Neuronal stem cell (in vitro differentiated cells): ENCODE results near the gene SLC35F5.
"Not testable (repeated sequence)": the region's sequence is repeated elsewhere in the genome, so short reads cannot be mapped to it uniquely, and the experiment has no call there.

ENCODE experiments used
- DNase-seq: peaks from one replicate; pipeline ENCODE4 v3.0.0-alpha.2; 2013; ENCODE audit warnings: low spot score
- H2AFZ ChIP-seq: one replicate; pipeline ENCODE4 v1.6.1; 2013; ENCODE audit warnings: mild to moderate bottlenecking, low read length, inconsistent platforms
- H2AK5ac ChIP-seq: 2 replicates; pipeline ENCODE4 v1.6.1; 2013; ENCODE audit warnings: low read depth, mild to moderate bottlenecking, inconsistent platforms, low read length, moderate library complexity, mixed read lengths
- H2BK120ac ChIP-seq: 2 replicates; pipeline ENCODE4 v1.6.1; 2013; ENCODE audit warnings: low read depth, mild to moderate bottlenecking, inconsistent platforms, low read length, moderate library complexity, mixed read lengths
- H2BK12ac ChIP-seq: one replicate; pipeline ENCODE4 v1.6.1; 2013; ENCODE audit warnings: low read length, inconsistent platforms
- H2BK15ac ChIP-seq: 2 replicates; pipeline ENCODE4 v1.6.1; 2013; ENCODE audit warnings: mild to moderate bottlenecking, low read length, inconsistent platforms, mixed read lengths
- H2BK5ac ChIP-seq: one replicate; pipeline ENCODE4 v1.6.1; 2013; ENCODE audit warnings: inconsistent platforms, mild to moderate bottlenecking, low read length, moderate library complexity
- H3K14ac ChIP-seq: one replicate; pipeline ENCODE4 v1.6.1; 2013; ENCODE audit warnings: low read length, inconsistent platforms
- H3K18ac ChIP-seq: 2 replicates; pipeline ENCODE4 v1.6.1; 2013; ENCODE audit warnings: low read length, inconsistent platforms
- H3K23ac ChIP-seq: 2 replicates; pipeline ENCODE4 v1.6.1; 2013; ENCODE audit warnings: low read depth, mild to moderate bottlenecking, mixed read lengths, low read length, inconsistent platforms; ENCODE audit not compliant: poor library complexity
- H3K27ac ChIP-seq: replicated peaks from 3 replicates; pipeline ENCODE4 v1.5.1; 2013; ENCODE audit warnings: low read length, inconsistent platforms
- H3K27me3 ChIP-seq, 3 experiments: 2 replicates each; pipeline ENCODE4 v1.6.1; 2013; ENCODE audit warnings: low read length in 3 of 3, mild to moderate bottlenecking in 2 of 3, inconsistent platforms in 1 of 3, low read depth in 1 of 3, mixed read lengths in 1 of 3, moderate library complexity in 1 of 3; ENCODE audit not compliant: control insufficient read depth in 3 of 3, insufficient read depth in 3 of 3
- H3K36me3 ChIP-seq, 2 donors: replicated peaks in 1 of 2; 2 replicates each; pipeline ENCODE4 v1.6.1; 2013; ENCODE audit warnings: low read length in 2 of 2; ENCODE audit not compliant: control insufficient read depth in 2 of 2, insufficient read depth in 2 of 2
- H3K4ac ChIP-seq: 2 replicates; pipeline ENCODE4 v1.6.1; 2013; ENCODE audit warnings: inconsistent platforms, mild to moderate bottlenecking, low read length, moderate library complexity
- H3K4me1 ChIP-seq, 2 donors: 1 replicate in 1 of 2; 2 replicates in 1 of 2; pipeline ENCODE4 v1.6.1; 2013; ENCODE audit warnings: low read length in 2 of 2, low read depth in 1 of 2; ENCODE audit not compliant: control insufficient read depth in 2 of 2, insufficient read depth in 1 of 2
- H3K4me2 ChIP-seq: one replicate; pipeline ENCODE4 v1.6.1; 2013; ENCODE audit warnings: mild to moderate bottlenecking, low read length, inconsistent platforms; ENCODE audit not compliant: insufficient read depth, poor library complexity, severe bottlenecking
- H3K4me3 ChIP-seq, 2 donors: 2 replicates each; pipeline ENCODE4 v1.5.1; 2013; ENCODE audit warnings: low read length in 2 of 2, mild to moderate bottlenecking in 2 of 2, inconsistent platforms in 1 of 2, moderate library complexity in 1 of 2
- H3K79me1 ChIP-seq: one replicate; pipeline ENCODE4 v1.6.1; 2013; ENCODE audit warnings: low read depth, mild to moderate bottlenecking, inconsistent platforms, low read length, moderate library complexity
- H3K9ac ChIP-seq: one replicate; pipeline ENCODE4 v1.6.1; 2013; ENCODE audit warnings: mild to moderate bottlenecking, low read depth, low read length, inconsistent platforms; ENCODE audit not compliant: poor library complexity
- H3K9me3 ChIP-seq, 2 donors: replicated peaks in 1 of 2; 2 replicates each; pipeline versions ENCODE3 to v1.6.1; 2013; ENCODE audit warnings: low read length in 2 of 2, mild to moderate bottlenecking in 2 of 2, inconsistent platforms in 1 of 2, low read depth in 1 of 2, mixed read lengths in 1 of 2, moderate library complexity in 1 of 2; ENCODE audit not compliant: control insufficient read depth in 2 of 2, insufficient read depth in 1 of 2
- H4K8ac ChIP-seq: one replicate; pipeline ENCODE4 v1.6.1; 2013; ENCODE audit warnings: low read depth, mild to moderate bottlenecking, inconsistent platforms, low read length, moderate library complexity
- H4K91ac ChIP-seq: one replicate; pipeline ENCODE4 v1.6.1; 2013; ENCODE audit warnings: low read length, low read depth, mild to moderate bottlenecking, inconsistent platforms; ENCODE audit not compliant: poor library complexity
- WGBS, 2 donors: extraction: QIAGEN DNeasy Blood & Tissue Kit; methylation state at CpG; one replicate each; pipeline ENCODE4 v1.1.7; 2013; ENCODE audit warnings: missing lambda C conversion rate in 2 of 2, mixed read lengths in 1 of 2; ENCODE audit not compliant: insufficient read length in 2 of 2, insufficient replicate concordance in 1 of 2; ENCODE audit errors: extremely low coverage in 2 of 2; 5-methylcytosine and 5-hydroxymethylcytosine counted together

The SLC35F5 gene

DNA sequence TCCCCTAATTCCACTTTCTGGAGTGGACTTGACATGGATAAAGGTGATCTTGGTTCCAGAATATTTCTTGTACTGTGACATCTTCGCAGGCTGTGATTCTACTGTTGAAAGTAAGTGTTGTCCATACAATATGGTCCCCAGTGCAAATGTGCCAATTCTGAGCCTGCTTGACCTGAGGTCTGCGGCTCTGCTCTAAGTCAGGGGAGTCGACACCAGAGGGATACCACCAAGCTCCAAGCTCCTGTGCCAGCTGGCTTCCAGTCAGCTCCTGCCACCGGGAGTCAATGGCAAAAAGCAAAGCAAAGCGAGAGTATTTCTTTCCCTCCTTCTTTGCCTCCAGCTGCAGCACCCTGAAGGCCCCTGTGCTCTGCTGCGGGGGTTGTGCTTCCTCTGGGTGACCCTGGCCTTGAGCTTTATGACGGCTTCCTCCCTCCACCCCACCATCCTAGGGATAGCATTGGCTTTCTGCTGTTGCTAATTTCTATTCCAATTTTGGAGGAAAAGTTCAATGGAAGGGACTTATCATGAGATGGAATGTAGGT lies 50.4 kb downstream of the SLC35F5 start:
- no peak overlapping the region for H3K27ac ChIP-seq
- H3K4ac ChIP-seq: no peak overlapping the region
- H2BK12ac ChIP-seq: no peak overlapping the region
- no peaks in the 10 kb centered on the region for H3K27me3 ChIP-seq
- no peak overlapping the region for H2BK120ac ChIP-seq
- no peaks in the 10 kb centered on the region for H3K36me3 ChIP-seq
- H2AK5ac ChIP-seq: no peak overlapping the region
- H3K79me1 ChIP-seq: no peaks in the 10 kb centered on the region
- no peak overlapping the region for H2BK5ac ChIP-seq
- H2BK15ac ChIP-seq: no peak overlapping the region
- no peak overlapping the region for H3K4me2 ChIP-seq
- H4K91ac ChIP-seq: no peak overlapping the region
- no peak overlapping the region for H4K8ac ChIP-seq
- H3K4me1 ChIP-seq: peaks cover 0 to 3% of the 10 kb centered on the region in 2 donors
- H3K14ac ChIP-seq: no peak overlapping the region
- no peaks in the 10 kb centered on the region for H3K9me3 ChIP-seq
- peak overlapping the region in 1 of 2 donors; percentile 51 for H3K4me3 ChIP-seq
- H3K23ac ChIP-seq: no peak overlapping the region
- no CpG with 5 or more reads among the region's 7 CpGs for WGBS, 2 donors
- DNase-seq: no peak
- no peak overlapping the region for H2AFZ ChIP-seq
- H3K18ac ChIP-seq: no peak overlapping the region
- H3K9ac ChIP-seq: no peak overlapping the region

DNA sequence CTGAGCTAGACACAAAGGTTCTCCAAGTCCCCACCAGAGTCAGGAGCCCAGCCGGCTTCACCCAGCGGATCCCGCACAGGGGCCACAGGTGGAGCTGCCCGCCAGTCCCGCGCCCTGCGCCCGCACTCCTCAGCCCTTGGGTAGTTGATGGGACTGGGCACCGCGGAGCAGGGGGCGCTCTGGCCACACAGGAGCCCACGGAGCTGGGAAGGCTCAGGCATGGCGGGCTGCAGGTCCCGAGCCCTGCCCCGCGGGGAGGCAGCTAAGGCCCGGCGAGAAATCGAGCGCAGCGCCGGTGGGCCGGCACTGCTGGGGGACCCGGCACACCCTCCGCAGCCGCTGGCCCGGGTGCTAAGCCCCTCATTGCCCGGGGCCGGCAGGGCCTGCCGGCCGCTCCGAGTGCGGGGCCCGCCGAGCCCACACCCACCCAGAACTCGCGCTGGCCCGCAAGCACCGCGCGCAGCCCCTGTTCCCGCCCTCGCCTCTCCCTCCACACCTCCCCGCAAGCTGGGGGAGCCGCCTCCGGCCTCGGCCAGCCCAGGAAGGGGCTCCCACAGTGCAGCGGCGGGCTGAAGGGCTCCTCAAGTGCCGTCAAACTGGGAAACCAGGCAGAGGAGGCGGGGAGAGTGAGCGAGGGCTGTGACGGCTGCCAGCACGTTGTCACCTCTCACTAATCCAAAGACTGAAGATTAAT lies 52.0 kb downstream of the SLC35F5 start:
- H2BK12ac ChIP-seq, H3K23ac ChIP-seq, H3K4me1 ChIP-seq, H3K4me3 ChIP-seq, H2BK15ac ChIP-seq, H3K9me3 ChIP-seq, H3K36me3 ChIP-seq, H3K9ac ChIP-seq, H2AK5ac ChIP-seq, H3K4ac ChIP-seq, H3K18ac ChIP-seq, H3K79me1 ChIP-seq, H3K14ac ChIP-seq, H2AFZ ChIP-seq, H2BK120ac ChIP-seq, H3K27me3 ChIP-seq, H3K4me2 ChIP-seq, H2BK5ac ChIP-seq, DNase-seq, H4K91ac ChIP-seq, H3K27ac ChIP-seq, H4K8ac ChIP-seq: not testable (repeated sequence)
- WGBS, 2 donors: no CpG with 5 or more reads among the region's 54 CpGs

DNA sequence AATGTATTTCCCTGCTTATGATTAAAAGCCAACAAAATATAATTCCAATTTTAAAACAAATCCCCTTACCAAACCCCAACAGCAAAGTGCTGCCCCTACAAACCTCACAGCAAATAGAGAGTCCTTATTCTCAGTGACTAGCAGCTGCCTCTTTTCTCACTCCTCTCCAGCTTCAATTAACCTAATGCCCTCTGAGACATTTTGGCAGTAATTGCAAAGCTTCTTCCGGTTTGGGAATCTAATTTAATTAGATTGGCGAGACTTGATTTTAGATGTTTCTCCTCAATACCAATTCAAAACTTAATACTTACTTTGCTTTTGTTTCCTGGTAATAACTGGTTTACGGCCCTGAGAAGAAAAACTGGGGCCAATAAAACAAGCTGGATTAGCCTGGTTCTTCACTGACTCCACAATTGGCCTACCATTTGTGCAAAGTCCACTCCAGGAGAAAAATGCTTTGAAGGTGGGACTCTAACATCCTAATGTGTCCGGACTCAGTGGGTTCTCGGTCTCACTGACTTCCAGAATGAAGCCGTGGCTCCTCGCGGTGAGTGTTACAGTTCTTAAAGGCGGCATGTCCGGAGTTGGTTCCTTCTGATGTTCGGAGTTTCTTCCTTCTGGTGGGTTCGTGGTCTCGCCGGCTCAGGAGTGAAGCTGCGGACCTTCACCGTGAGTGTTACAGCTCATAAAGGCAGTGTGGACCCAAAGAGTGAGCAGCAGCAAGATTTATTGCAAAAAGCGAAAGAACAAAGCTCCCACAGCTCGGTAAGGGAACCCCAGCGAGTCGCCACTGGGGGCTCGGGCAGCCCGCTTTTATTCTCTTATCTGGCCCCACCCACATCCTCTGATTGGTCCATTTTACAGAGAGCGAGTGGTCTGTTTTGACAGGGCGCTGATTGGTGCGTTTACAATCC lies 52.8 kb downstream of the SLC35F5 start:
- Histone ChIP-seq H3K9me3 (peaks cover 0 to 1% of the 10 kb centered on the region in 2 donors), H3K4me1 (peaks cover 0 to 2% of the 10 kb centered on the region in 2 donors), H3K27me3 (no peaks in the 10 kb centered on the region), H2BK15ac (no peak overlapping the region), H3K4me2 (no peak overlapping the region), H3K36me3 (peaks cover 0 to 2% of the 10 kb centered on the region in 2 donors), H3K23ac (no peak overlapping the region), H4K91ac (no peak overlapping the region), H4K8ac (no peak overlapping the region), H3K4me3 (no peak overlapping the region), H3K9ac (no peak overlapping the region), H2BK120ac (no peak overlapping the region), H2AFZ (no peak overlapping the region), H3K27ac (peak overlapping the region; percentile 15), H2BK12ac (no peak overlapping the region), H3K18ac (no peak overlapping the region), H3K79me1 (no peaks in the 10 kb centered on the region), H2BK5ac (no peak overlapping the region), H2AK5ac (no peak overlapping the region), H3K14ac (no peak overlapping the region), H3K4ac (no peak overlapping the region)
- WGBS, 2 donors: no CpG with 5 or more reads among the region's 25 CpGs
- no peak for DNase-seq
